Measurements from ENCODE around the gene CDK5RAP1. TPM values are rescaled to one million over a fixed set of nuclear protein-coding genes. Genes with fewer than 3 reads are reported as not detected.

CDK5RAP1 gene
- total and polyA plus RNA-seq, 2 of the 4 experiments (the other 2 are of a cell fraction), result 23.9 to 28.1 TPM

DNA sequence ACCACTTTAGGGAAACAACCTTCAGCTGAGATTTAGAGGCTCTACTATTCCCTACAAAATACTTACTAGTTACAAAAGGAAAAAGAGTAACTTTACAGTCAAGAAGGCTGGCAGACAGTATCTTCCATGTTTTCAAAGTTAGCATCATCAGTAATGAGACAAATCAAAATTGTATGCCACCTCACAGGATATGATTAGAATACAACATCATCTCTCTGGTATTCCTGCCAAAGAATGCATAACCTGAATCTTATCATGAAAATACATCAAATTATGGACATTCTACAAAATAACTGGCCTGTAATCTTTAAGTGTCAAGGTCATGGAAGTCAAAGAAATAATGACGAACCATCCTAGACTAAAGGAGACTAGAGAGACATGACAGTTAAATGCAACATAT is 38.4 kb downstream of the CDK5RAP1 start:
- H2BK120ac ChIP-seq (ENCODE audit: low read depth, low read length), result no peak overlapping the region
- no TSS peak for BruUV-seq (replicated peaks)
- H3K56ac ChIP-seq (ENCODE audit: extremely low read depth, insufficient read depth, low read length), result no peak overlapping the region
- TF ChIP-seq, protein P1, sequence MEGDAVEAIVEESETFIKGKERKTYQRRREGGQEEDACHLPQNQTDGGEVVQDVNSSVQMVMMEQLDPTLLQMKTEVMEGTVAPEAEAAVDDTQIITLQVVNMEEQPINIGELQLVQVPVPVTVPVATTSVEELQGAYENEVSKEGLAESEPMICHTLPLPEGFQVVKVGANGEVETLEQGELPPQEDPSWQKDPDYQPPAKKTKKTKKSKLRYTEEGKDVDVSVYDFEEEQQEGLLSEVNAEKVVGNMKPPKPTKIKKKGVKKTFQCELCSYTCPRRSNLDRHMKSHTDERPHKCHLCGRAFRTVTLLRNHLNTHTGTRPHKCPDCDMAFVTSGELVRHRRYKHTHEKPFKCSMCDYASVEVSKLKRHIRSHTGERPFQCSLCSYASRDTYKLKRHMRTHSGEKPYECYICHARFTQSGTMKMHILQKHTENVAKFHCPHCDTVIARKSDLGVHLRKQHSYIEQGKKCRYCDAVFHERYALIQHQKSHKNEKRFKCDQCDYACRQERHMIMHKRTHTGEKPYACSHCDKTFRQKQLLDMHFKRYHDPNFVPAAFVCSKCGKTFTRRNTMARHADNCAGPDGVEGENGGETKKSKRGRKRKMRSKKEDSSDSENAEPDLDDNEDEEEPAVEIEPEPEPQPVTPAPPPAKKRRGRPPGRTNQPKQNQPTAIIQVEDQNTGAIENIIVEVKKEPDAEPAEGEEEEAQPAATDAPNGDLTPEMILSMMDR (conservative IDR thresholded peaks at IDR 0.05; ENCODE audit: low read depth, low read length), result no peak
- no peak for TF ChIP-seq MAFK (IDR thresholded peaks at IDR 0.05; ENCODE audit: low read depth, low read length)
- TF ChIP-seq FOS (IDR thresholded peaks at IDR 0.05; ENCODE audit: low read depth, low read length), result no peak
- TF ChIP-seq CEBPB (IDR thresholded peaks at IDR 0.05; ENCODE audit: low read depth, low read length), result no peak
- no peak for TF ChIP-seq MAZ (IDR thresholded peaks at IDR 0.05; ENCODE audit: borderline replicate concordance, low read depth, low read length)
- no peak for TF ChIP-seq USF2 (IDR thresholded peaks at IDR 0.05; ENCODE audit: low read depth, low read length)
- no peak for TF ChIP-seq RAD21 (IDR thresholded peaks at IDR 0.05; ENCODE audit: low read length)
- no peak for TF ChIP-seq POLR2A (IDR thresholded peaks at IDR 0.05; ENCODE audit: low read depth, low read length)
- TF ChIP-seq RFX5 (IDR thresholded peaks at IDR 0.05; ENCODE audit: low read depth, low read length), result no peak
- TF ChIP-seq CHD1 (IDR thresholded peaks at IDR 0.05; ENCODE audit: low read depth, low read length), result no peak
- TF ChIP-seq, protein P2, sequence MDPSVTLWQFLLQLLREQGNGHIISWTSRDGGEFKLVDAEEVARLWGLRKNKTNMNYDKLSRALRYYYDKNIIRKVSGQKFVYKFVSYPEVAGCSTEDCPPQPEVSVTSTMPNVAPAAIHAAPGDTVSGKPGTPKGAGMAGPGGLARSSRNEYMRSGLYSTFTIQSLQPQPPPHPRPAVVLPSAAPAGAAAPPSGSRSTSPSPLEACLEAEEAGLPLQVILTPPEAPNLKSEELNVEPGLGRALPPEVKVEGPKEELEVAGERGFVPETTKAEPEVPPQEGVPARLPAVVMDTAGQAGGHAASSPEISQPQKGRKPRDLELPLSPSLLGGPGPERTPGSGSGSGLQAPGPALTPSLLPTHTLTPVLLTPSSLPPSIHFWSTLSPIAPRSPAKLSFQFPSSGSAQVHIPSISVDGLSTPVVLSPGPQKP (IDR thresholded peaks at IDR 0.05; ENCODE audit: borderline replicate concordance, low read depth, low read length), result no peak
- TF ChIP-seq SMC3 (IDR thresholded peaks at IDR 0.05; ENCODE audit: low read depth, low read length), result no peak
- TF ChIP-seq NFE2L2 (IDR thresholded peaks at IDR 0.05; ENCODE audit: low read depth, low read length), result no peak
- TF ChIP-seq BHLHE40 (IDR thresholded peaks at IDR 0.05; ENCODE audit: low read depth, low read length), result no peak
- TF ChIP-seq MXI1 (IDR thresholded peaks at IDR 0.05; ENCODE audit: borderline replicate concordance, low read depth, low read length), result no peak
- no peak for TF ChIP-seq RCOR1 (IDR thresholded peaks at IDR 0.05; ENCODE audit: insufficient replicate concordance, low read length)
- no peak overlapping the region for H4K8ac ChIP-seq (ENCODE audit: low read depth in 2 of 2, low read length in 2 of 2)
- H3K14ac ChIP-seq (replicated peaks; ENCODE audit: low read depth, low read length), result no peak overlapping the region
- no peak for ATAC-seq (ENCODE audit: low read depth)
- no peaks in the 10 kb centered on the region for H3K9me3 ChIP-seq (ENCODE audit: control insufficient read depth, insufficient read depth, low read length)
- no peak overlapping the region for H3K4ac ChIP-seq (ENCODE audit: low read depth, low read length)
- no peak overlapping the region for H3K4me3 ChIP-seq (ENCODE audit: insufficient read depth, low read depth, low read length)
- 0 out of 2 replicates have a peak, but pooled peaks cover 5% of the 10 kb centered on the region for H3K9me1 ChIP-seq (ENCODE audit: insufficient read depth, low read length)
- H3K27me3 ChIP-seq (ENCODE audit: control insufficient read depth, insufficient read depth, low read length), result no peaks in the 10 kb centered on the region
- CTCF ChIA-PET, result no interaction called here
- H2AK9ac ChIP-seq (replicated peaks; ENCODE audit: low read depth, low read length, poor library complexity), result no peak overlapping the region
- no peak overlapping the region for H3K23ac ChIP-seq (ENCODE audit: low read depth, low read length)
- no peak overlapping the region for H2AFZ ChIP-seq (replicated peaks; ENCODE audit: low read length, poor library complexity)
- H3K18ac ChIP-seq (ENCODE audit: low read depth, low read length), result no peak overlapping the region
- H4K5ac ChIP-seq (ENCODE audit: low read depth, low read length), result no peak overlapping the region
- H3K4me2 ChIP-seq (ENCODE audit: low read depth, low read length), result no peak overlapping the region
- no peak overlapping the region for H3K27ac ChIP-seq (ENCODE audit: insufficient read depth, low read length)
- H3K79me1 ChIP-seq (ENCODE audit: low read depth in 1 of 2, low read length in 2 of 2), result no peaks in the 10 kb centered on the region
- no peak for DNase-seq
- H2AK5ac ChIP-seq (ENCODE audit: low read depth, low read length), result no peak overlapping the region
- intact Hi-C loops (cut with micrococcal nuclease), result no loop called here
- no peak overlapping the region for H4K91ac ChIP-seq (ENCODE audit: insufficient read depth, low read depth, low read length)
- dilution Hi-C loops (cut with HindIII; ENCODE audit: low sequenced_read_pairs, unreplicated experiment), result no loop called here
- in situ Hi-C loops (cut with MboI; ENCODE audit: low sequenced_read_pairs), result no loop called here
- peaks cover 4% of the 10 kb centered on the region; the same call in 1 of the 2 replicates for H3K4me1 ChIP-seq (ENCODE audit: control insufficient read depth, insufficient read depth, low read length)
- WGBS, 2 experiments (ENCODE audit: extremely low coverage in 2 of 2, insufficient read length in 1 of 2), result no CpG with 5 or more reads among the region's 1 CpG
- H2BK5ac ChIP-seq (ENCODE audit: low read depth, low read length, poor library complexity, severe bottlenecking), result no peak overlapping the region
- no peak overlapping the region for H3K9ac ChIP-seq (ENCODE audit: low read depth, low read length)
- H2BK15ac ChIP-seq (ENCODE audit: low read depth, low read length), result no peak overlapping the region
- peaks cover 42% of the 10 kb centered on the region for H3K36me3 ChIP-seq (ENCODE audit: control insufficient read depth, insufficient read depth, low read length)
- no peak overlapping the region for H2BK20ac ChIP-seq (ENCODE audit: low read depth, low read length)
- POLR2A ChIA-PET (ENCODE audit: unreplicated experiment), result no interaction called here
- H4K20me1 ChIP-seq (ENCODE audit: insufficient read depth, low read length), result no peaks in the 10 kb centered on the region

All from IMR-90 (cell line).